ENCODE measurements around the gene PTPRF. TPM values are rescaled to one million over a fixed set of nuclear protein-coding genes. Genes with fewer than 3 reads are reported as not detected.

Gene PTPRF
- total RNA-seq, 1 donor from 2014 or later: 145 TPM

DNA sequence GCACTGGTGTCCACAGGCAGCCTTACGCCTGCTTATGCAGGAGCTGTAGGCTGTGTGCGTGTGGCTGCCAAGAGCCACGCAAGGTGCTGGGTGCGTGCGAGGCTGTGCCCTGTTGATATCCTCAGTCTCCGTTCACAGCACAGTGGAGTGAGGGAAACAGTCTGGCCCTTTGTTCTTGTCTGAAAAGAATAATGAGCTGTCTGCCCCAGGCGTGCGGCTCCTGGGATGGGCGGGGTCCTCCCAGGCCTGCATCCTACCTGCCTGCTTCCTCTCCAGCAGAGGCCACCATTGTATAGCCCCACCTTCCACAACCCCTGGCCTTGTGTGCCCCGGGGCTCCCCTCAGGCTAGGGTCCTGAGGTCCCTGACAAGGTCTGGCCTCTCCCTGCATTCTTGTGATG, 72.3 kb downstream of the PTPRF start:
- no peaks in the 10 kb centered on the region for H3K4me1 Mint-ChIP-seq (ENCODE audit: unreplicated experiment)
- TF ChIP-seq, protein P1, sequence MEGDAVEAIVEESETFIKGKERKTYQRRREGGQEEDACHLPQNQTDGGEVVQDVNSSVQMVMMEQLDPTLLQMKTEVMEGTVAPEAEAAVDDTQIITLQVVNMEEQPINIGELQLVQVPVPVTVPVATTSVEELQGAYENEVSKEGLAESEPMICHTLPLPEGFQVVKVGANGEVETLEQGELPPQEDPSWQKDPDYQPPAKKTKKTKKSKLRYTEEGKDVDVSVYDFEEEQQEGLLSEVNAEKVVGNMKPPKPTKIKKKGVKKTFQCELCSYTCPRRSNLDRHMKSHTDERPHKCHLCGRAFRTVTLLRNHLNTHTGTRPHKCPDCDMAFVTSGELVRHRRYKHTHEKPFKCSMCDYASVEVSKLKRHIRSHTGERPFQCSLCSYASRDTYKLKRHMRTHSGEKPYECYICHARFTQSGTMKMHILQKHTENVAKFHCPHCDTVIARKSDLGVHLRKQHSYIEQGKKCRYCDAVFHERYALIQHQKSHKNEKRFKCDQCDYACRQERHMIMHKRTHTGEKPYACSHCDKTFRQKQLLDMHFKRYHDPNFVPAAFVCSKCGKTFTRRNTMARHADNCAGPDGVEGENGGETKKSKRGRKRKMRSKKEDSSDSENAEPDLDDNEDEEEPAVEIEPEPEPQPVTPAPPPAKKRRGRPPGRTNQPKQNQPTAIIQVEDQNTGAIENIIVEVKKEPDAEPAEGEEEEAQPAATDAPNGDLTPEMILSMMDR (IDR thresholded peaks at IDR 0.05; ENCODE audit: unreplicated experiment): no peak
- DNase-seq (ENCODE audit: low spot score): no peak
- peaks cover 7% of the 10 kb centered on the region for H3K27me3 Mint-ChIP-seq (ENCODE audit: unreplicated experiment)
- H3K4me3 Mint-ChIP-seq (ENCODE audit: unreplicated experiment): no peak overlapping the region
- H3K36me3 Mint-ChIP-seq (ENCODE audit: low read depth, unreplicated experiment): peaks cover 29% of the 10 kb centered on the region
- H3K9me3 Mint-ChIP-seq (ENCODE audit: unreplicated experiment): no peaks in the 10 kb centered on the region
- no peak overlapping the region for H3K27ac Mint-ChIP-seq (ENCODE audit: unreplicated experiment)

DNA sequence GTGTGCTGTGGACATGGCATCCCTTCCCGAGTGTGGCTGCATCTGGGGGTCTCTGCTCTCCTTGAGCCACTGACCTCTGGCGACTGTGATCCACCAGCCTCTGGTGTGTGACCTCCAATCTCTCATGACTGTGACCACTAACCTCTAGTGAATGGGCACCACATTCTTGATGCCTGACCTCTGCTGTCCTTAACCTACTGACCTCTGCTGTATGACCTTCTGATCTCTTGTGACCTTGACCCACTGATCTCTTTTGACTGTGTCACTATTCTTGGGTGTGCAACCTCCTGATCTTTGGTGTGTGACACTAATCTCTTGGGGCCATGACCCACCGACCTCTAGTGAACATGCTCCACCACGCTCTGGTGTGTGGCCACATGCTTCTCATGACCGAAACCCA, 73.5 kb downstream of the PTPRF start:
- Mint-ChIP-seq H3K27me3 (ENCODE audit: unreplicated experiment) (peaks cover 8% of the 10 kb centered on the region), H3K4me3 (ENCODE audit: unreplicated experiment) (peak overlapping the region; percentile 52), H3K27ac (ENCODE audit: unreplicated experiment) (no peak overlapping the region), H3K36me3 (ENCODE audit: low read depth, unreplicated experiment) (peaks cover 39% of the 10 kb centered on the region), H3K9me3 (ENCODE audit: unreplicated experiment) (no peaks in the 10 kb centered on the region), H3K4me1 (ENCODE audit: unreplicated experiment) (no peaks in the 10 kb centered on the region)
- TF ChIP-seq, protein P1 (IDR thresholded peaks at IDR 0.05; ENCODE audit: unreplicated experiment): no peak
- DNase-seq (ENCODE audit: low spot score): no peak

- no peaks in the 10 kb centered on the region for H3K9me3 Mint-ChIP-seq (ENCODE audit: unreplicated experiment)
- H3K36me3 Mint-ChIP-seq (ENCODE audit: low read depth, unreplicated experiment): peaks cover 46% of the 10 kb centered on the region
- no peak overlapping the region for H3K4me3 Mint-ChIP-seq (ENCODE audit: unreplicated experiment)
- TF ChIP-seq, protein P1 (IDR thresholded peaks at IDR 0.05; ENCODE audit: unreplicated experiment): no peak
- peaks cover 8% of the 10 kb centered on the region for H3K27me3 Mint-ChIP-seq (ENCODE audit: unreplicated experiment)
- DNase-seq (ENCODE audit: low spot score): no peak
- H3K27ac Mint-ChIP-seq (ENCODE audit: unreplicated experiment): no peak overlapping the region
- no peaks in the 10 kb centered on the region for H3K4me1 Mint-ChIP-seq (ENCODE audit: unreplicated experiment)
Measured at GRCh38 chr1:43605157-43605556, 74.5 kb downstream of the PTPRF start.

DNA sequence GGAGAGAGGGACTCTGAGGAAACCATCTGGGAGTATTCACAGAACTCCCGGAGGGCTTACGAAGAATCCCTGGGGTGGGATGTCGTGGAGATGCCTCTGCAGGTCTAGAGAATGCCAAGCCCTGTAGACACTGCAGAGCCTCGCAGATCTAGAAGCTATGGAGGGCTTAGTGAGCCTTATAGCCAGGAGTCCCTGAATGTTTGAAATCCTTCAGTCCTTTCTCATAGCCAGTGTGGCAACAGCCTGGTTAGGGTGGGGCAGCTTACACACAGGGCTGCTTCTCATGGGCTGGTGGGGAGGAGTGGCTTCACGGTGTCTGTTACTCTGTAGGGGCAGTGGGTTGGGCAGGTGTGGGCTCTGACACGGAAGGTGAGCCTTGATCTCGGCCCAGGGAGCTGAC, 75.1 kb downstream of the PTPRF start:
- H3K27me3 Mint-ChIP-seq (ENCODE audit: unreplicated experiment): peaks cover 8% of the 10 kb centered on the region
- no peak overlapping the region for H3K27ac Mint-ChIP-seq (ENCODE audit: unreplicated experiment)

GRCh38 chr1:43606624-43607023, 75.9 kb downstream of the PTPRF start:
- TF ChIP-seq, protein P1 (IDR thresholded peaks at IDR 0.05; ENCODE audit: unreplicated experiment): no peak
- H3K27ac Mint-ChIP-seq (ENCODE audit: unreplicated experiment): no peak overlapping the region
- H3K9me3 Mint-ChIP-seq (ENCODE audit: unreplicated experiment): no peaks in the 10 kb centered on the region
- H3K27me3 Mint-ChIP-seq (ENCODE audit: unreplicated experiment): peaks cover 8% of the 10 kb centered on the region
- no peaks in the 10 kb centered on the region for H3K4me1 Mint-ChIP-seq (ENCODE audit: unreplicated experiment)
- no peak overlapping the region for H3K4me3 Mint-ChIP-seq (ENCODE audit: unreplicated experiment)
- H3K36me3 Mint-ChIP-seq (ENCODE audit: low read depth, unreplicated experiment): peaks cover 47% of the 10 kb centered on the region
- DNase-seq (ENCODE audit: low spot score): no peak

More for the DNA sequence above, 75.1 kb downstream of the PTPRF start:
- no peaks in the 10 kb centered on the region for H3K9me3 Mint-ChIP-seq (ENCODE audit: unreplicated experiment)
- TF ChIP-seq, protein P1 (IDR thresholded peaks at IDR 0.05; ENCODE audit: unreplicated experiment): no peak
- DNase-seq (ENCODE audit: low spot score): no peak
- peaks cover 47% of the 10 kb centered on the region for H3K36me3 Mint-ChIP-seq (ENCODE audit: low read depth, unreplicated experiment)
- no peaks in the 10 kb centered on the region for H3K4me1 Mint-ChIP-seq (ENCODE audit: unreplicated experiment)
- no peak overlapping the region for H3K4me3 Mint-ChIP-seq (ENCODE audit: unreplicated experiment)
